Vagina (tissue), 2 donors: ENCODE measurements around the gene CUEDC2.

Experiments
- CTCF ChIP-seq, 3 experiments: fragments of 450-650 bp in 2 of 3; fragments of 200-600 bp in 1 of 3; sonication (generic) in 1 of 3; IDR thresholded peaks; one replicate each; pipeline ENCODE4 v1.5.1; 2017 to 2019; ENCODE audit warnings: antibody characterized with exemption in 3 of 3, mild to moderate bottlenecking in 2 of 3, moderate library complexity in 2 of 3
- POLR2A ChIP-seq, 2 donors: fragments of 450-650 bp; IDR thresholded peaks; one replicate each; pipeline ENCODE4 v1.6.1; 2017; ENCODE audit warnings: antibody characterized with exemption in 2 of 2, mild to moderate bottlenecking in 2 of 2, moderate library complexity in 2 of 2
- POLR2AphosphoS5 ChIP-seq, 2 donors: sonication (generic); formaldehyde crosslinking; IDR thresholded peaks; one replicate each; pipeline ENCODE4 v1.9.0; 2017; ENCODE audit warnings: antibody characterized with exemption in 2 of 2, mild to moderate bottlenecking in 2 of 2, low read depth in 1 of 2; ENCODE audit not compliant: insufficient read depth in 1 of 2

DNA sequence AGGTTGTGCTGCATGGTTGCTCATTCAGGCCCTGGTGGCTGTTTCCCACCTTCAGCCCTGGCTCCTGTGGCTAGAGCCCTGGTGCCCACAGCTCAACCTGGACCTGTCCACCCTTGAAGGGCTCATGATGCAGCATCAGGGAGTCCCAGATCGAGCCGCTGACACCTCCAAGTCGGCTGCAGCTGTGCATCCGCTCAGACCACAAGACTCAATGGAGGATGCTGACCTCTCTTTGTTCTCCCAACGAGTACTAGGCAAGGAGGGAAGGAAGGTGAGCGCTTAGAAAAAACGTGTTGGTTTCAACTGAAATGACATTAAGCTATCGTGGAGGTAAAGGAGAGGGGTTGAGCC, 28.4 kb upstream of the CUEDC2 start:
- no peak for TF ChIP-seq POLR2A (IDR thresholded peaks at IDR 0.05)
- TF ChIP-seq CTCF (IDR thresholded peaks at IDR 0.05) = no peak
- no peak for TF ChIP-seq POLR2AphosphoS5 (IDR thresholded peaks at IDR 0.05; ENCODE audit: insufficient read depth in 1 of 2, low read depth in 1 of 2)
